ENCODE results near the gene PTCSC3. TPM values are rescaled to one million over a fixed set of nuclear protein-coding genes. Genes with fewer than 3 reads are reported as not detected.

PTCSC3 gene
- total and polyA plus RNA-seq, 2 of the 13 experiments (the other 11 are each of a cell fraction or from before 2014, with no cell fraction given): not detected

- TF ChIP-seq NFE2L1 (CRISPR knock-in tag; IDR thresholded peaks at IDR 0.05; ENCODE audit: borderline replicate concordance) (no peak), ZNF75D (CRISPR knock-in tag; IDR thresholded peaks at IDR 0.05; ENCODE audit: borderline replicate concordance) (no peak), NR2C2 (CRISPR knock-in tag; IDR thresholded peaks at IDR 0.05; ENCODE audit: borderline replicate concordance) (peak; percentile 24; the same call in 1 of the 2 replicates), ZNF317 (CRISPR knock-in tag; IDR thresholded peaks at IDR 0.05) (no peak), LRRFIP1 (CRISPR knock-in tag; conservative IDR thresholded peaks at IDR 0.05) (no peak), ZNF512B (CRISPR knock-in tag; IDR thresholded peaks at IDR 0.05; ENCODE audit: borderline replicate concordance) (0 out of 2 replicates have a peak, but pooled peaks have one; percentile 46), SAP130 (CRISPR knock-in tag; IDR thresholded peaks at IDR 0.05; ENCODE audit: low read depth) (peak; percentile 31; the same call in 1 of the 2 replicates), ATF3 (CRISPR knock-in tag; IDR thresholded peaks at IDR 0.05) (peak; percentile 94), MTF1 (CRISPR knock-in tag; IDR thresholded peaks at IDR 0.05) (no peak), ZSCAN29 (CRISPR knock-in tag; conservative IDR thresholded peaks at IDR 0.05) (no peak), PAXIP1 (CRISPR knock-in tag; conservative IDR thresholded peaks at IDR 0.05) (peak; percentile 63), ZNF331 (CRISPR knock-in tag; IDR thresholded peaks at IDR 0.05) (peak; percentile 75; the same call in 1 of the 2 replicates), ZBED4 (CRISPR knock-in tag; IDR thresholded peaks at IDR 0.05; ENCODE audit: borderline replicate concordance) (no peak), ZNF329 (CRISPR knock-in tag; IDR thresholded peaks at IDR 0.05; ENCODE audit: low read depth) (no peak), ERF (CRISPR knock-in tag; IDR thresholded peaks at IDR 0.05) (peak; percentile 55; the same call in 1 of the 2 replicates), RELA (CRISPR knock-in tag; IDR thresholded peaks at IDR 0.05) (no peak)
Measured at GRCh38 chr14:36208690-36209278, 32.3 kb upstream of the PTCSC3 start (continued).

Data from HepG2 (cell line).